Measurements from ENCODE around the gene NBAS.

- TF ChIP-seq CTCF (optimal IDR thresholded peaks at IDR 0.05 in 1 of 3, IDR thresholded peaks at IDR 0.05 in 1 of 3, conservative IDR thresholded peaks at IDR 0.05 in 1 of 3; ENCODE audit: extremely low read depth in 1 of 3, insufficient read depth in 2 of 3, low read length in 3 of 3) (no peak), EZH2 (IDR thresholded peaks at IDR 0.05; ENCODE audit: low read length) (no peak)
Measured at GRCh38 chr2:15457868-15458267, 103.3 kb downstream of the NBAS start.

All from keratinocyte (primary cell).